Endometrial microvascular endothelial cells (primary cell): Measurements from ENCODE around the gene DPPA2. TPM values are rescaled to one million over a fixed set of nuclear protein-coding genes. Genes with fewer than 3 reads are reported as not detected.

Experiments
- total RNA-seq: library from RNA; depleted of rRNA; stranded (reverse); fragments of >200 nt; gene quantifications from one replicate; pipeline ENCODE4 v1.2.3, GENCODE V29; 2015; ENCODE audit errors: inconsistent ontology term

Gene DPPA2
- total RNA-seq, 1 donor from 2014 or later, result not detected

Other genes with a start within 250 kb of the DPPA2 start
- gene MORC1, start 198.4 kb downstream of the DPPA2 start, total RNA-seq, result not detected
- not detected for gene C3orf85, start 179.8 kb downstream of the DPPA2 start, total RNA-seq
- not detected for gene DPPA4, start 21.0 kb upstream of the DPPA2 start, total RNA-seq